Transverse colon (tissue), 4 donors: ENCODE results near the gene CACNA1C. TPM values are rescaled to one million over a fixed set of nuclear protein-coding genes. Genes with fewer than 3 reads are reported as not detected.

ENCODE experiments used
- DNase-seq: peaks from one replicate; pipeline ENCODE4 v3.0.0-alpha.2; 2019
- H3K27ac ChIP-seq, 4 donors: fragments of 200-600 bp; sonication (generic); 2 replicates each; pipeline ENCODE4 v1.5.1; 2016 to 2018; ENCODE audit warnings: inconsistent platforms in 4 of 4
- H3K27me3 ChIP-seq: fragments of 200-600 bp; sonication (generic); 2 replicates; pipeline ENCODE4 v1.5.1; 2017; ENCODE audit warnings: inconsistent platforms
- H3K36me3 ChIP-seq, 4 donors: fragments of 200-600 bp; sonication (generic); 2 replicates each; pipeline ENCODE4 v1.5.1; 2017 to 2019; ENCODE audit warnings: inconsistent platforms in 4 of 4
- H3K4me1 ChIP-seq, 4 donors: fragments of 200-600 bp; sonication (generic); 2 replicates each; pipeline ENCODE4 v1.5.1; 2017 to 2020; ENCODE audit warnings: inconsistent platforms in 4 of 4
- H3K4me3 ChIP-seq, 4 donors: fragments of 200-600 bp; sonication (generic); 1 replicate in 1 of 4; 2 replicates in 3 of 4; pipeline versions ENCODE4 v1.5.1 to v1.6.1; 2017 to 2019; ENCODE audit warnings: inconsistent platforms in 4 of 4
- H3K9me3 ChIP-seq, 2 donors: fragments of 200-600 bp; sonication (generic); 2 replicates each; pipeline ENCODE4 v1.5.1; 2017 to 2019; ENCODE audit warnings: inconsistent platforms in 2 of 2
- EP300 ChIP-seq: sonication (generic); formaldehyde crosslinking; IDR thresholded peaks from one replicate; pipeline ENCODE4 v1.6.1; 2017; ENCODE audit warnings: antibody characterized with exemption, low read depth
- POLR2A ChIP-seq: fragments of 450-650 bp; IDR thresholded peaks from one replicate; pipeline ENCODE4 v1.6.1; 2016; ENCODE audit warnings: antibody characterized with exemption, mild to moderate bottlenecking, moderate library complexity
- POLR2AphosphoS5 ChIP-seq, 3 donors: sonication (generic); formaldehyde crosslinking; IDR thresholded peaks; one replicate each; pipeline ENCODE4 v1.6.1; 2016; ENCODE audit warnings: antibody characterized with exemption in 3 of 3
- WGBS, 2 donors: methylation state at CpG; one replicate each; pipeline ENCODE4 v1.1.5; 2018; ENCODE audit warnings: low coverage in 1 of 2; 5-methylcytosine and 5-hydroxymethylcytosine counted together
- in situ Hi-C, 4 donors: fragments of 200-750 bp; cut with MboI; loops; one replicate each; pipeline versions ENCODE4 v1.15.0 to v1.15.1; 2017; ENCODE audit warnings: low sequenced_read_pairs in 3 of 4, low pct_ligation_motif_present in 1 of 4, low pct_unique_long_range_greater_than_20kb in 1 of 4
- intact Hi-C: fragments of 100-400 bp; cut with DNase I; formaldehyde crosslinking; loops from one replicate; pipeline ENCODE4 v1.15.1; 2023; ENCODE audit warnings: low total_unique reads
- total RNA-seq, 4 donors: library from RNA; depleted of rRNA; stranded (reverse); fragments of >200 nt; gene quantifications; one replicate each; pipeline ENCODE4 v1.1.0, GENCODE V29; 2016
- TF ChIP-seq, protein P1 (sequence below), 5 experiments: fragments of 200-600 bp in 3 of 5; fragments of 450-650 bp in 2 of 5; sonication (generic) in 3 of 5; IDR thresholded peaks; 1 replicate in 2 of 5; 2 replicates in 3 of 5; pipeline ENCODE4 v1.5.1; 2016 to 2017; ENCODE audit warnings: antibody characterized with exemption in 5 of 5, inconsistent platforms in 3 of 5, mild to moderate bottlenecking in 2 of 5, moderate library complexity in 1 of 5

The CACNA1C gene
- total RNA-seq, 4 donors from 2014 or later = 18.8 to 35.2 (median 24.8) TPM

DNA sequence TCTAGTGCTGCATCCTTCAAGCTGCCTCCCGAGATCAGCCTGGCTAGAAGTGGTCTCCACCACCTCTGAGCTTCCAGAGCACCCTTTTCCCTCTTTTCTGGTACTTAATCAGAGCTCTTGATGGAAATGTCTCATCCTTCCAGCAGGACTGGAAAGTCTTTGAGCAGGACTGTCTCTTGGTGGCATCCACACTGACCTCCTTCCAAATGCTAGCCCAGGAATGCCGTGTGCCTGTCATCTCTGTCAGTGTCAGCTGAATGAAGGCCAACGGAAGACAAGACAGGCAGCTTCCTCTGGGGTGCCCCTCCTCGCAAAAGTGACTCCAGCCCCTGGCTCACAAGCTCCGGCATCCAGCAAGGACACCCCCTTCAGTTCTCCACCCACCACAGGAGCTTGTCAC is 570.7 kb downstream of the CACNA1C start:
- WGBS, 2 donors = 81 to 100% methylated on average over 1 to 5 of the region's 5 CpGs
- in situ Hi-C loops = no loop called here
- Histone ChIP-seq H3K4me1 (peaks cover 0 to 6% (median 1%) of the 10 kb centered on the region in 4 donors), H3K27ac (no peak overlapping the region), H3K9me3 (no peaks in the 10 kb centered on the region), H3K4me3 (no peak overlapping the region), H3K36me3 (no peaks in the 10 kb centered on the region), H3K27me3 (no peaks in the 10 kb centered on the region)
- TF ChIP-seq POLR2A (no peak), POLR2AphosphoS5 (IDR thresholded peaks at IDR 0.05) (no peak), EP300 (no peak)
- TF ChIP-seq, protein P1, sequence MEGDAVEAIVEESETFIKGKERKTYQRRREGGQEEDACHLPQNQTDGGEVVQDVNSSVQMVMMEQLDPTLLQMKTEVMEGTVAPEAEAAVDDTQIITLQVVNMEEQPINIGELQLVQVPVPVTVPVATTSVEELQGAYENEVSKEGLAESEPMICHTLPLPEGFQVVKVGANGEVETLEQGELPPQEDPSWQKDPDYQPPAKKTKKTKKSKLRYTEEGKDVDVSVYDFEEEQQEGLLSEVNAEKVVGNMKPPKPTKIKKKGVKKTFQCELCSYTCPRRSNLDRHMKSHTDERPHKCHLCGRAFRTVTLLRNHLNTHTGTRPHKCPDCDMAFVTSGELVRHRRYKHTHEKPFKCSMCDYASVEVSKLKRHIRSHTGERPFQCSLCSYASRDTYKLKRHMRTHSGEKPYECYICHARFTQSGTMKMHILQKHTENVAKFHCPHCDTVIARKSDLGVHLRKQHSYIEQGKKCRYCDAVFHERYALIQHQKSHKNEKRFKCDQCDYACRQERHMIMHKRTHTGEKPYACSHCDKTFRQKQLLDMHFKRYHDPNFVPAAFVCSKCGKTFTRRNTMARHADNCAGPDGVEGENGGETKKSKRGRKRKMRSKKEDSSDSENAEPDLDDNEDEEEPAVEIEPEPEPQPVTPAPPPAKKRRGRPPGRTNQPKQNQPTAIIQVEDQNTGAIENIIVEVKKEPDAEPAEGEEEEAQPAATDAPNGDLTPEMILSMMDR (IDR thresholded peaks at IDR 0.05) = no peak
- no peak for DNase-seq
- intact Hi-C loops = no loop called here

DNA sequence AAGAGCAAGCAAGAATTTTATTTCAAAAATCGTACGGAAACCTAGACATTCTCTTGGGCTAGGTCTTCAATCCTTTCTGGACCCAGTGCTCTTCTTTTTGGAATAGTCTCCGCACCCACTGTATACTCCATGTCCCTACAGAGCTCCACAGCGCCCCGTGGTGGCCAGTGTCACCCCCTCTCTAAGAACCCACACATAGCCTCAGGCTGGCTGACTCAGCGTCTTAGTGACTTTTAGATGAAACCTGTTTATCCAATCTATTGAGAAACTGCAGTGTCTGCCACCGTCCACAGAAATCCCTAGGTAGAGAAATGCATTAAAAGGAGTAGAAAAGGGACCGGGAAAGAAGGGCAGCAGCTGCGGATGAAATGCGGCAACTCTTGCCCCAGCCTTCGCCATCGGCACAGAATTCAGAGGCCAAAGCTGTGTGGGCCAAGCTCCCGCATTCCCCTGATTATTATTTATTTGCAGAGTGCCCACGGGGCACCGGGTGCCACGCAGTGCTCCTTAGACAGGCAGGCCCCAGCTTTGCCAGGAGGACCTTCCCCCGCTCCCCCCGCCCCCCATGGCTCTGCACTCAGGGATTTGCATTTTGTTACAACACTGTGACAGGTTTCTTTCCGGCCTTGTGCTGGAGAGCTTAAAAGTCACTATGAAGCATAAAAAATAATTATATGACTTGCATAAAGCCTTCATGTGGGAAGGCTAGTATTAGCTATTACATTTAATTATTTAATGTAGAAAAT is 571.9 kb downstream of the CACNA1C start:
- Histone ChIP-seq H3K4me1 (peaks cover 0 to 8% (median 1%) of the 10 kb centered on the region in 4 donors), H3K27me3 (no peaks in the 10 kb centered on the region), H3K36me3 (no peaks in the 10 kb centered on the region), H3K4me3 (no peak overlapping the region), H3K27ac (no peak overlapping the region), H3K9me3 (no peaks in the 10 kb centered on the region)
- DNase-seq = no peak
- intact Hi-C loops = no loop called here
- in situ Hi-C loops = no loop called here
- 38 to 71% methylated on average over 4 to 19 of the region's 19 CpGs for WGBS, 2 donors
- TF ChIP-seq POLR2A (no peak), EP300 (no peak), POLR2AphosphoS5 (IDR thresholded peaks at IDR 0.05) (no peak)
- TF ChIP-seq, protein P1 (IDR thresholded peaks at IDR 0.05) = no peak

DNA sequence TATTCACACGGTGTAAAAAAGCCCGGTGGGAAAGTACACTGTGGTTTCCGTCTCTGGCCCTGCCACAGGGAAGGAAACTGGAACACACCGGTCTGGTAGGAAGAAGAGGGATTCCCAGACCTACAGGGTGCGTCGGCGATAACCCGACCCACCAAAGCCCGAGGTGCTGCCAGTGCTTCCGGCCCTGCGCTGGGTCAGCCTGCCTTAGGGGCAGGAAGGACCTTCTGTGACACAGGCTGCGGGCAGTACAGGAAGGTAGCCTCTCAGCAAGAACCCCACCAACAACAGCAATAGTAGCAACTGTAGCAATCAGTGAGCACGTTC is 572.5 kb downstream of the CACNA1C start:
- no peaks in the 10 kb centered on the region for H3K9me3 ChIP-seq
- no peaks in the 10 kb centered on the region for H3K36me3 ChIP-seq
- TF ChIP-seq EP300 = no peak
- TF ChIP-seq POLR2AphosphoS5 (IDR thresholded peaks at IDR 0.05) = no peak
- TF ChIP-seq, protein P1 (IDR thresholded peaks at IDR 0.05) = no peak
- no peak for TF ChIP-seq POLR2A
- no peak for DNase-seq
- H3K4me3 ChIP-seq = no peak overlapping the region
- H3K27ac ChIP-seq = no peak overlapping the region
- peaks cover 0 to 8% (median 1%) of the 10 kb centered on the region in 4 donors for H3K4me1 ChIP-seq
- intact Hi-C loops = no loop called here
- in situ Hi-C loops = no loop called here
- H3K27me3 ChIP-seq = no peaks in the 10 kb centered on the region
- 67 to 71% methylated on average over 11 to 13 of the region's 13 CpGs for WGBS, 2 donors

DNA sequence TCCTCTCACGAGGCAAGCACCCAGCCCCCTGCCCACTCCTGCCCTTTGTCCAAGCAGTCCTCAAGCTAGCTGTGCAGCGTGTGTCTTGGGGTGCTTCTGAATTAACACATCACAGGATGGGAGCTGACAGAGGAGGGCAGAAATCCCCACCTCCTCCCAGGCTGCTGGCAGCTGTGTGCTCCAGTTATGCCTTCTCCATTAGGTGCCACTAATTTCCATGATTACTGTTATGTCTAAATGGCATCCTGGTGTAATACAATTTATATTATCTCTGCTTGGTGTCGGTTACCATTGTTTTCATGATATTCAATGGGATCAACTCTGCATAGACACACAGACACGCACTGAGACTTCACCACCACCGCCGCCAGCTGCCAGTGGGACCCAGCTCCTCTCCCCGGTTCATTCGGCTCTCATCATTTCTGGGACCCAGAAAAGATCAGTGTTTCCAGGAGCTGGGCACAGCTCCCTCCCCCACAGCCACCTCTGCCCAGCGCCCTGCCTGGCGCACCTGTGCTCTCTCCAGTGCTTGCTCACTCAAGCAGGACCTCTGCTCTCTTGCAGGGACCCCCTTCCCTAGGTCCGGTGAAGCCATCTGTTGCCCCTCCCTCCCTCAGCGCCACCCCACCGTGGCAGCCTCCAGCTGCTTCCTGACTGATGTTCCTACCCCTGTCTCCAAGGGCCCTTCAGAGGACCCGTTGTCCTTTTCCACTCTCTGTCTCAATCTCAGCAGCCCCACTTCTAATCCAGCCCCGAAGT is 574.5 kb downstream of the CACNA1C start:
- in situ Hi-C loops (no loop called here), intact Hi-C loops (no loop called here)
- TF ChIP-seq, protein P1 (IDR thresholded peaks at IDR 0.05) = no peak
- TF ChIP-seq EP300 = no peak
- TF ChIP-seq POLR2AphosphoS5 (IDR thresholded peaks at IDR 0.05) = no peak
- TF ChIP-seq POLR2A = no peak

More for the DNA sequence above, 574.5 kb downstream of the CACNA1C start:
- Histone ChIP-seq H3K4me1 (peaks cover 0 to 8% (median 1%) of the 10 kb centered on the region in 4 donors), H3K27me3 (no peaks in the 10 kb centered on the region), H3K9me3 (no peaks in the 10 kb centered on the region), H3K27ac (no peak overlapping the region), H3K4me3 (no peak overlapping the region), H3K36me3 (no peaks in the 10 kb centered on the region)
- 73 to 92% methylated on average over 5 to 15 of the region's 15 CpGs for WGBS, 2 donors
- no peak for DNase-seq
